HepG2 (cell line): Measurements from ENCODE around the gene OR1I1. TPM values are rescaled to one million over a fixed set of nuclear protein-coding genes. Genes with fewer than 3 reads are reported as not detected.
A peak's percentile ranks its signal among the peaks of the same experiment; 100 is the strongest.

Experiments
- CREB1 ChIP-seq, 2 experiments: fragments of 450-650 bp in 1 of 2; IDR thresholded peaks; 2 replicates each; pipeline ENCODE4 v1.6.1; 2016 to 2017; ENCODE audit warnings: control low read depth in 1 of 2, mild to moderate bottlenecking in 1 of 2, missing compliant biosample characterization in 1 of 2, missing genetic modification characterization in 1 of 2
- ESRRA ChIP-seq: sonication (generic); formaldehyde crosslinking; IDR thresholded peaks from 2 replicates; pipeline ENCODE4 v1.5.1; 2020; ENCODE audit warnings: mild to moderate bottlenecking, low read depth, missing genetic modification reagents
- HMGXB4 ChIP-seq, 2 experiments: sonication (generic) in 1 of 2; formaldehyde crosslinking in 1 of 2; IDR thresholded peaks; 2 replicates each; pipeline versions ENCODE4 v1.4.0 to v1.6.1; 2018 to 2020; ENCODE audit warnings: missing genetic modification reagents in 2 of 2, borderline replicate concordance in 1 of 2, low read depth in 1 of 2, mild to moderate bottlenecking in 1 of 2, missing biosample characterization in 1 of 2
- HNRNPLL ChIP-seq: fragments of 200-400 bp; formaldehyde crosslinking; IDR thresholded peaks from 2 replicates; pipeline ENCODE4 v1.6.1; 2017; ENCODE audit warnings: mild to moderate bottlenecking, low read depth, low read length; ENCODE audit not compliant: poor library complexity, severe bottlenecking
- KDM4B ChIP-seq: sonication (generic); formaldehyde crosslinking; IDR thresholded peaks from 2 replicates; pipeline ENCODE4 v1.4.0; 2020; ENCODE audit warnings: missing genetic modification reagents
- MED1 ChIP-seq: sonication (generic); formaldehyde crosslinking; IDR thresholded peaks from 2 replicates; pipeline ENCODE4 v1.4.0; 2020; ENCODE audit warnings: missing genetic modification reagents
- NCOA2 ChIP-seq: sonication (generic); formaldehyde crosslinking; IDR thresholded peaks from 2 replicates; pipeline ENCODE4 v1.8.0; 2022; ENCODE audit warnings: inconsistent platforms
- NR0B2 ChIP-seq: sonication (generic); formaldehyde crosslinking; IDR thresholded peaks from 2 replicates; pipeline ENCODE4 v1.4.0; 2020; ENCODE audit warnings: mild to moderate bottlenecking, missing genetic modification reagents
- PHF20 ChIP-seq: sonication (generic); formaldehyde crosslinking; IDR thresholded peaks from 2 replicates; pipeline ENCODE4 v1.5.0; 2020; ENCODE audit warnings: mild to moderate bottlenecking, missing genetic modification reagents
- PHF21A ChIP-seq: sonication (generic); formaldehyde crosslinking; IDR thresholded peaks from 2 replicates; pipeline ENCODE4 v1.5.0; 2020; ENCODE audit warnings: mild to moderate bottlenecking, missing genetic modification reagents
- POGZ ChIP-seq: sonication (generic); formaldehyde crosslinking; IDR thresholded peaks from 2 replicates; pipeline ENCODE4 v1.4.0; 2020; ENCODE audit warnings: mild to moderate bottlenecking, missing genetic modification reagents
- RAD51 ChIP-seq: fragments of 450-650 bp; IDR thresholded peaks from 2 replicates; pipeline ENCODE4 v1.6.1; 2016; ENCODE audit warnings: borderline replicate concordance
- RBAK ChIP-seq: sonication (generic); formaldehyde crosslinking; IDR thresholded peaks from 2 replicates; pipeline ENCODE4 v1.5.1; 2020; ENCODE audit warnings: mild to moderate bottlenecking, missing genetic modification reagents
- RCOR2 ChIP-seq: IDR thresholded peaks from 2 replicates; pipeline ENCODE4 v1.6.1; 2016; ENCODE audit warnings: missing biosample characterization, missing genetic modification reagents
- RXRB ChIP-seq: IDR thresholded peaks from 2 replicates; pipeline ENCODE4 v1.6.1; 2016; ENCODE audit warnings: borderline replicate concordance, missing genetic modification reagents, missing compliant biosample characterization
- SPEN ChIP-seq: sonication (generic); formaldehyde crosslinking; IDR thresholded peaks from 2 replicates; pipeline ENCODE4 v1.5.1; 2020; ENCODE audit warnings: low read depth, mild to moderate bottlenecking, missing genetic modification reagents
- STAG1 ChIP-seq: sonication (generic); formaldehyde crosslinking; IDR thresholded peaks from 2 replicates; pipeline ENCODE4 v1.4.0; 2020; ENCODE audit warnings: missing genetic modification reagents
- TCF7 ChIP-seq: sonication (generic); IDR thresholded peaks from 2 replicates; pipeline ENCODE4 v1.6.1; 2016; ENCODE audit warnings: antibody characterized with exemption, low read depth
- TCF7L2 ChIP-seq: IDR thresholded peaks from 2 replicates; pipeline ENCODE4 v1.6.1; 2011; ENCODE audit warnings: mild to moderate bottlenecking, low read depth, low read length, moderate library complexity
- TEAD3 ChIP-seq: optimal IDR thresholded peaks from 2 replicates; pipeline ENCODE3; 2016; ENCODE audit warnings: borderline replicate concordance
- TFDP2 ChIP-seq: sonication (generic); formaldehyde crosslinking; IDR thresholded peaks from 2 replicates; pipeline ENCODE4 v1.4.0; 2020; ENCODE audit warnings: missing genetic modification reagents
- ZNF543 ChIP-seq: sonication (generic); formaldehyde crosslinking; IDR thresholded peaks from 2 replicates; pipeline ENCODE4 v1.4.0; 2020; ENCODE audit warnings: mild to moderate bottlenecking, missing genetic modification reagents
- ZNF687 ChIP-seq: sonication (generic); formaldehyde crosslinking; IDR thresholded peaks from 2 replicates; pipeline ENCODE4 v1.5.1; 2020; ENCODE audit warnings: mild to moderate bottlenecking, missing genetic modification reagents, moderate library complexity
- polyA plus RNA-seq, 8 experiments: library from polyadenylated mRNA; depleted of rRNA in 3 of 8; stranded (reverse) in 7 of 8; unstranded in 1 of 8; fragments of >200 nt; fragmentation: Illumina TruSeq in 4 of 8; extraction: Trizol in 4 of 8; gene quantifications; 2 replicates each; pipeline versions ENCODE4 v1.2.1 to v1.2.3, GENCODE V29; 2011 to 2016; ENCODE audit warnings: low read depth in 4 of 8, missing spikeins in 1 of 8, mixed read lengths in 1 of 8; ENCODE audit not compliant: insufficient read depth in 1 of 8
- total RNA-seq, 5 experiments: library from RNA; depleted of rRNA; stranded (reverse); fragments of >200 nt; fragmentation: Illumina TruSeq; extraction: Trizol; gene quantifications; 2 replicates each; pipeline ENCODE4 v1.2.3, GENCODE V29; 2016; ENCODE audit warnings: low read depth in 1 of 5

The OR1I1 gene
- total and polyA plus RNA-seq, 2 of the 13 experiments (the other 11 are each of a cell fraction or from before 2014, with no cell fraction given), result not detected

GRCh38 chr19:15072930-15073647, 8.9 kb upstream of the OR1I1 start (continued):
- TF ChIP-seq MED1 (CRISPR knock-in tag), result peak; percentile 92
- TF ChIP-seq ZNF687 (CRISPR knock-in tag), result peak; percentile 52
- TF ChIP-seq STAG1 (CRISPR knock-in tag), result peak; percentile 30
- no peak for TF ChIP-seq PHF20 (CRISPR knock-in tag)
- no peak for TF ChIP-seq TCF7L2
- TF ChIP-seq NR0B2 (CRISPR knock-in tag), result no peak
- no peak for TF ChIP-seq RBAK (CRISPR knock-in tag)
- 0 out of 2 replicates have a peak, but pooled peaks have one; percentile 22 for TF ChIP-seq RCOR2 (CRISPR knock-in tag)
- TF ChIP-seq NCOA2 (CRISPR knock-in tag), result no peak
- 0 out of 2 replicates have a peak, but pooled peaks have one; percentile 30 for TF ChIP-seq SPEN
- TF ChIP-seq RXRB (CRISPR knock-in tag), result peak; percentile 20; the same call in 1 of the 2 replicates
- no peak for TF ChIP-seq CREB1 (IDR thresholded peaks at IDR 0.05)
- no peak for TF ChIP-seq CREB1 (CRISPR knock-in tag; IDR thresholded peaks at IDR 0.05)
- no peak for TF ChIP-seq RAD51
- TF ChIP-seq ESRRA (CRISPR knock-in tag), result peak; percentile 46; the same call in 1 of the 2 replicates
- no peak for TF ChIP-seq HNRNPLL
- TF ChIP-seq HMGXB4 (CRISPR knock-in tag; IDR thresholded peaks at IDR 0.05; ENCODE audit: borderline replicate concordance in 1 of 2, low read depth in 1 of 2), result 0 out of 4 replicates have a peak, but pooled peaks of 1 of the 2 experiments have one; percentile 54
- peak; percentile 64 for TF ChIP-seq POGZ (CRISPR knock-in tag)
- peak; percentile 50 for TF ChIP-seq PHF21A (CRISPR knock-in tag)
- no peak for TF ChIP-seq TFDP2 (CRISPR knock-in tag)
- peak; percentile 78 for TF ChIP-seq TEAD3
- TF ChIP-seq ZNF543 (CRISPR knock-in tag), result no peak
- TF ChIP-seq TCF7, result peak; percentile 31; the same call in 1 of the 2 replicates
- no peak for TF ChIP-seq KDM4B
